H1 (cell line): ENCODE results near the gene UBASH3B. TPM values are rescaled to one million over a fixed set of nuclear protein-coding genes. Genes with fewer than 3 reads are reported as not detected.

Experiments
- CTCF ChIA-PET: fragments of 300-600 bp; sonication (Branson Sonifier 250); formaldehyde crosslinking; loops from one replicate; lab custom pipeline; 2021; ENCODE audit not compliant: partially characterized antibody; lab: Charles Lee
- POLR2A ChIA-PET: fragments of 300-600 bp; sonication (Branson Sonifier 250); formaldehyde crosslinking; loops from one replicate; lab custom pipeline; 2021; ENCODE audit warnings: inconsistent platforms; ENCODE audit not compliant: partially characterized antibody; lab: Charles Lee
- DNase-seq, 2 experiments: peaks; one replicate each; pipeline versions ENCODE4 v3.0.0 to v3.0.0-alpha.2; 2010 to 2022; ENCODE audit warnings: low spot score in 2 of 2, low read depth in 1 of 2, mixed read lengths in 1 of 2
- FAIRE-seq: peaks from 2 replicates; lab custom pipeline; 2011; peaks lifted over from hg19 to GRCh38; lab: Jason Lieb, UNC
- H2AFZ ChIP-seq: 2 replicates; pipeline ENCODE4 v1.8.1; 2012; ENCODE audit warnings: low read length, inconsistent platforms
- H2AK5ac ChIP-seq: 2 replicates; pipeline ENCODE4 v1.6.1; 2013; ENCODE audit warnings: low read depth, low read length
- H2BK120ac ChIP-seq: replicated peaks from 2 replicates; pipeline ENCODE3; 2013; ENCODE audit warnings: low read depth, low read length, inconsistent platforms
- H2BK12ac ChIP-seq: 2 replicates; pipeline ENCODE4 v1.6.1; 2013; ENCODE audit warnings: low read depth, low read length
- H2BK15ac ChIP-seq: 2 replicates; pipeline ENCODE4 v1.6.1; 2013; ENCODE audit warnings: low read length
- H2BK20ac ChIP-seq: 2 replicates; pipeline ENCODE4 v1.6.1; 2013; ENCODE audit warnings: low read length
- H2BK5ac ChIP-seq: 2 replicates; pipeline ENCODE4 v1.6.1; 2013; ENCODE audit warnings: low read depth, low read length
- H3K14ac ChIP-seq: 2 replicates; pipeline ENCODE4 v1.6.1; 2013; ENCODE audit warnings: inconsistent platforms; ENCODE audit not compliant: insufficient read length
- H3K18ac ChIP-seq: 2 replicates; pipeline ENCODE4 v1.6.1; 2013; ENCODE audit warnings: low read length; ENCODE audit errors: extremely low read depth
- H3K23ac ChIP-seq: 2 replicates; pipeline ENCODE4 v1.6.1; 2013; ENCODE audit warnings: inconsistent platforms; ENCODE audit not compliant: insufficient read length
- H3K23me2 ChIP-seq: 2 replicates; pipeline ENCODE4 v1.6.1; 2013; ENCODE audit warnings: low read depth, low read length
- H3K27ac ChIP-seq: 2 replicates; pipeline ENCODE4 v1.6.1; 2011; ENCODE audit warnings: low read depth, low read length, inconsistent platforms
- H3K27me3 ChIP-seq, 4 experiments: replicated peaks in 1 of 4; 1 replicate in 1 of 4; 2 replicates in 3 of 4; pipeline versions ENCODE4 v1.6.1 to v1.8.1; 2011 to 2013; ENCODE audit warnings: low read length in 3 of 4, mild to moderate bottlenecking in 3 of 4, inconsistent platforms in 2 of 4, mixed read lengths in 2 of 4, moderate library complexity in 1 of 4; ENCODE audit not compliant: control insufficient read depth in 3 of 4, insufficient read depth in 3 of 4; ENCODE audit errors: extremely low read depth in 1 of 4
- H3K36me3 ChIP-seq, 4 experiments: 2 replicates each; pipeline versions ENCODE4 v1.6.1 to v1.8.1; 2011 to 2013; ENCODE audit warnings: mild to moderate bottlenecking in 4 of 4, low read length in 3 of 4, moderate library complexity in 2 of 4, control low read depth in 1 of 4, inconsistent platforms in 1 of 4; ENCODE audit not compliant: insufficient read depth in 4 of 4, control insufficient read depth in 2 of 4
- H3K4ac ChIP-seq: replicated peaks from 2 replicates; pipeline ENCODE3; 2013; ENCODE audit warnings: low read length, low read depth, mixed read lengths, inconsistent platforms; ENCODE audit not compliant: insufficient read length
- H3K4me1 ChIP-seq, 4 experiments: replicated peaks in 1 of 4; 1 replicate in 1 of 4; 2 replicates in 3 of 4; pipeline versions ENCODE4 v1.6.1 to v1.8.1; 2011 to 2013; ENCODE audit warnings: low read length in 3 of 4, inconsistent platforms in 2 of 4, mixed read lengths in 1 of 4; ENCODE audit not compliant: insufficient read depth in 4 of 4, control insufficient read depth in 3 of 4
- H3K4me2 ChIP-seq, 2 experiments: 2 replicates each; pipeline versions ENCODE4 v1.6.1 to v1.8.1; 2011 to 2013; ENCODE audit warnings: low read depth in 2 of 2, low read length in 2 of 2, control low read depth in 1 of 2, inconsistent platforms in 1 of 2, mild to moderate bottlenecking in 1 of 2; ENCODE audit not compliant: insufficient read depth in 1 of 2
- H3K4me3 ChIP-seq, 4 experiments: fragments of 200-600, 300-600 bp in 1 of 4; sonication (generic), shearing (Covaris generic), sonication (Bioruptor Twin) in 1 of 4; 2 replicates each; pipeline versions ENCODE4 v1.5.1 to v1.8.1; 2011 to 2016; ENCODE audit warnings: low read length in 4 of 4, low read depth in 3 of 4, control low read depth in 2 of 4, inconsistent platforms in 2 of 4, mild to moderate bottlenecking in 2 of 4, mixed read lengths in 1 of 4, moderate library complexity in 1 of 4; ENCODE audit not compliant: insufficient read depth in 2 of 4; ENCODE audit errors: extremely low read depth in 1 of 4
- H3K56ac ChIP-seq: replicated peaks from 2 replicates; pipeline ENCODE3; 2013; ENCODE audit warnings: low read depth, mild to moderate bottlenecking, mixed read lengths, low read length, inconsistent platforms; ENCODE audit not compliant: insufficient read length
- H3K79me1 ChIP-seq: 2 replicates; pipeline ENCODE4 v1.6.1; 2013; ENCODE audit warnings: low read depth, low read length, control low read depth
- H3K79me2 ChIP-seq, 2 experiments: 2 replicates each; pipeline versions ENCODE4 v1.6.1 to v1.8.1; 2012 to 2013; ENCODE audit warnings: low read length in 2 of 2, mild to moderate bottlenecking in 2 of 2, inconsistent platforms in 1 of 2; ENCODE audit not compliant: insufficient read depth in 2 of 2, control insufficient read depth in 1 of 2
- H3K9ac ChIP-seq, 4 experiments: replicated peaks in 1 of 4; 1 replicate in 1 of 4; 2 replicates in 3 of 4; pipeline versions ENCODE4 v1.6.1 to v1.8.1; 2011 to 2013; ENCODE audit warnings: low read depth in 3 of 4, low read length in 3 of 4, control low read depth in 2 of 4, mild to moderate bottlenecking in 2 of 4, moderate library complexity in 2 of 4, inconsistent platforms in 1 of 4; ENCODE audit errors: extremely low read depth in 1 of 4
- H3K9me3 ChIP-seq, 2 experiments: 2 replicates each; pipeline versions ENCODE4 v1.6.1 to v1.8.1; 2012 to 2013; ENCODE audit warnings: mild to moderate bottlenecking in 2 of 2, moderate library complexity in 2 of 2, control low read depth in 1 of 2, inconsistent platforms in 1 of 2, low read depth in 1 of 2, low read length in 1 of 2, mixed read lengths in 1 of 2; ENCODE audit not compliant: insufficient read depth in 2 of 2
- H4K20me1 ChIP-seq, 2 experiments: replicated peaks in 1 of 2; 2 replicates each; pipeline versions ENCODE3 to v1.8.1; 2011 to 2013; ENCODE audit warnings: inconsistent platforms in 2 of 2, low read length in 2 of 2, mild to moderate bottlenecking in 1 of 2; ENCODE audit not compliant: insufficient read depth in 2 of 2, control insufficient read depth in 1 of 2
- H4K5ac ChIP-seq: 2 replicates; pipeline ENCODE4 v1.6.1; 2013; ENCODE audit warnings: low read length, low read depth, mixed read lengths, inconsistent platforms; ENCODE audit not compliant: insufficient read length
- H4K8ac ChIP-seq: 2 replicates; pipeline ENCODE4 v1.8.0; 2013; ENCODE audit warnings: mild to moderate bottlenecking, moderate library complexity, low read length, inconsistent platforms; ENCODE audit not compliant: insufficient read depth; ENCODE audit errors: extremely low read depth
- H4K91ac ChIP-seq: replicated peaks from 2 replicates; pipeline ENCODE3; 2013; ENCODE audit warnings: low read length, mixed read lengths, inconsistent platforms; ENCODE audit not compliant: insufficient read length
- ASH2L ChIP-seq: fragments of 200-600, 300-600 bp; sonication (generic); IDR thresholded peaks from one replicate; pipeline ENCODE4 v1.7.1; 2017; ENCODE audit warnings: low read length
- NANOG ChIP-seq: IDR thresholded peaks from 2 replicates; pipeline ENCODE4 v1.6.1; 2011; ENCODE audit warnings: low read length, low read depth, mild to moderate bottlenecking, inconsistent platforms; ENCODE audit not compliant: insufficient read depth, poor library complexity, severe bottlenecking
- TEAD4 ChIP-seq: IDR thresholded peaks from 2 replicates; pipeline ENCODE4 v1.6.1; 2012; ENCODE audit warnings: low read depth, low read length, inconsistent platforms, mixed read lengths
- WGBS, 2 experiments: shearing (Covaris generic) in 1 of 2; methylation state at CpG; one replicate each; pipeline versions ENCODE4 v1.1.6 to v1.1.7; 2013 to 2015; ENCODE audit warnings: low lambda C conversion rate in 2 of 2, mixed read lengths in 2 of 2, inconsistent platforms in 1 of 2, low coverage in 1 of 2, missing lambda C conversion rate in 1 of 2; ENCODE audit not compliant: insufficient replicate concordance in 2 of 2, insufficient coverage in 1 of 2, insufficient read length in 1 of 2; ENCODE audit errors: extremely low coverage in 1 of 2, missing lambda C conversion rate in 1 of 2; 5-methylcytosine and 5-hydroxymethylcytosine counted together
- polyA plus RNA-seq, 7 experiments: library from polyadenylated mRNA; depleted of rRNA in 3 of 7; stranded (reverse) in 5 of 7; unstranded in 2 of 7; fragments of >200 nt in 5 of 7; fragments of 200-250 nt in 2 of 7; gene quantifications; 1 replicate in 5 of 7; 2 replicates in 1 of 7; 4 replicates in 1 of 7; pipeline versions ENCODE4 v1.2.1 to v1.2.3, GENCODE V29; 2011 to 2013; ENCODE audit warnings: missing spikeins in 2 of 7, mixed read lengths in 2 of 7
- total RNA-seq: library from RNA; stranded (reverse); fragmentation: NEBNext Ultra II Directional; extraction: Animal tissue kit (Norgen Biotek cat#: 25700); gene quantifications from 2 replicates; pipeline ENCODE4 v1.2.1, GENCODE V29; 2021

The UBASH3B gene
- total and polyA plus RNA-seq, 2 of the 8 experiments (the other 6 are each of a cell fraction or from before 2014, with no cell fraction given), result 7.5 to 9.5 TPM

- no peak overlapping the region for H4K91ac ChIP-seq
- no peaks in the 10 kb centered on the region for H3K23me2 ChIP-seq
- H3K18ac ChIP-seq, result no peak overlapping the region
- no peaks in the 10 kb centered on the region for H3K27me3 ChIP-seq
- POLR2A ChIA-PET, result no interaction called here
- no peaks in the 10 kb centered on the region for H3K79me2 ChIP-seq
- TF ChIP-seq TEAD4, result peak; percentile 81
- TF ChIP-seq NANOG, result no peak
- TF ChIP-seq ASH2L, result peak; percentile 33
- 0 out of 4 replicates have a peak overlapping the region, but pooled peaks have one; percentile 3 to 11 for H3K4me2 ChIP-seq
- no peak overlapping the region for H2BK12ac ChIP-seq
- H3K79me1 ChIP-seq, result peaks cover 4% of the 10 kb centered on the region
- no peak overlapping the region for H3K27ac ChIP-seq
- H3K14ac ChIP-seq, result no peak overlapping the region
- no peak overlapping the region for H4K8ac ChIP-seq
- H2BK15ac ChIP-seq, result no peak overlapping the region
- H3K23ac ChIP-seq, result no peak overlapping the region
- no peaks in the 10 kb centered on the region for H3K9me3 ChIP-seq
- no peak overlapping the region for H3K56ac ChIP-seq
- no peaks in the 10 kb centered on the region for H3K36me3 ChIP-seq
- no peak for DNase-seq
- H2BK5ac ChIP-seq, result no peak overlapping the region
- 56% methylated on average over 6 of the region's 6 CpGs; no CpG with 5 or more reads in 1 of the 2 experiments for WGBS, 2 experiments
- no peaks in the 10 kb centered on the region for H4K20me1 ChIP-seq
- no peak overlapping the region for H2AFZ ChIP-seq
- H3K9ac ChIP-seq, result no peak overlapping the region
- H2BK20ac ChIP-seq, result no peak overlapping the region
- no peak overlapping the region for H4K5ac ChIP-seq
- peak; percentile 52 for FAIRE-seq
- no peak overlapping the region for H2BK120ac ChIP-seq
- CTCF ChIA-PET, result interaction anchor here (0.7 to 2.1 kb wide), 4 partner anchors 12 to 161 kb away, joined by 3 to 6 read pairs (median 5); no protein-coding TSS in a partner anchor
- no peak overlapping the region for H3K4ac ChIP-seq
- no peak overlapping the region for H2AK5ac ChIP-seq
- H3K4me3 ChIP-seq, result no peak overlapping the region
- peaks cover 7 to 22% (median 15%) of the 10 kb centered on the region in 4 experiments; a peak in 6 of 7 replicates for H3K4me1 ChIP-seq
Measured at GRCh38 chr11:122692444-122692843, 36.9 kb downstream of the UBASH3B start.
